H1 (cell line): ENCODE data around the gene TMEM183A. TPM values are rescaled to one million over a fixed set of nuclear protein-coding genes. Genes with fewer than 3 reads are reported as not detected.

Experiments used
- CHD7 ChIP-seq: fragments of 300-600 bp; sonication (generic); IDR thresholded peaks from 2 replicates; pipeline ENCODE4 v1.7.1; 2012; ENCODE audit warnings: low read length, moderate library complexity, mild to moderate bottlenecking, inconsistent platforms; ENCODE audit not compliant: insufficient replicate concordance
- polyA plus RNA-seq, 7 experiments: library from polyadenylated mRNA; depleted of rRNA in 3 of 7; stranded (reverse) in 5 of 7; unstranded in 2 of 7; fragments of >200 nt in 5 of 7; fragments of 200-250 nt in 2 of 7; gene quantifications; 1 replicate in 5 of 7; 2 replicates in 1 of 7; 4 replicates in 1 of 7; pipeline versions ENCODE4 v1.2.1 to v1.2.3, GENCODE V29; 2011 to 2013; ENCODE audit warnings: missing spikeins in 2 of 7, mixed read lengths in 2 of 7
- total RNA-seq: library from RNA; stranded (reverse); fragmentation: NEBNext Ultra II Directional; extraction: Animal tissue kit (Norgen Biotek cat#: 25700); gene quantifications from 2 replicates; pipeline ENCODE4 v1.2.1, GENCODE V29; 2021

The TMEM183A gene
- total and polyA plus RNA-seq, 2 of the 8 experiments (the other 6 are each of a cell fraction or from before 2014, with no cell fraction given), result 107 to 173 TPM

GRCh38 chr1:203011582-203011981 lies 4.4 kb downstream of the TMEM183A start (continued):
- no peak for TF ChIP-seq CHD7
